SK-N-SH (cell line): ENCODE data around the gene RASEF. TPM values are rescaled to one million over a fixed set of nuclear protein-coding genes. Genes with fewer than 3 reads are reported as not detected.

Experiments
- CTCF ChIA-PET: fragments of 300-600, 350-600 bp; formaldehyde crosslinking; extraction: SDS; loops from one replicate; lab custom pipeline; 2021; lab: Yijun Ruan, JAX
- POLR2A ChIA-PET: fragments of 350-600 bp; sonication (Branson Sonifier 250); formaldehyde crosslinking; extraction: SDS; loops from one replicate; lab custom pipeline; 2020; ENCODE audit warnings: antibody characterized with exemption, inconsistent platforms; lab: Yijun Ruan, JAX
- DNase-seq: peaks from one replicate; pipeline ENCODE4 v3.0.0; 2012
- H2AFZ ChIP-seq: fragments of 200-600 bp; sonication (generic); 2 replicates; pipeline ENCODE4 v1.8.1; 2016; ENCODE audit warnings: antibody characterized with exemption, mild to moderate bottlenecking, low read depth
- H3F3A ChIP-seq: fragments of 200-600 bp; sonication (generic); replicated peaks from 2 replicates; pipeline ENCODE3; 2016; ENCODE audit warnings: antibody characterized with exemption, mild to moderate bottlenecking; ENCODE audit not compliant: insufficient read depth
- H3K27ac ChIP-seq, 2 experiments: fragments of 200-500 bp in 1 of 2; fragments of 200-600 bp in 1 of 2; sonication (Bioruptor generic) in 1 of 2; sonication (generic), shearing (Covaris generic) in 1 of 2; 2 replicates each; pipeline versions ENCODE4 v1.5.1 to v1.6.1; 2014 to 2016; ENCODE audit warnings: low read depth in 2 of 2, inconsistent platforms in 1 of 2, low read length in 1 of 2, mild to moderate bottlenecking in 1 of 2, mixed read lengths in 1 of 2
- H3K27me3 ChIP-seq: fragments of 200-600 bp; sonication (generic), shearing (Covaris generic); 2 replicates; pipeline ENCODE4 v1.6.1; 2016; ENCODE audit warnings: mixed run types; ENCODE audit not compliant: insufficient read depth
- H3K36me3 ChIP-seq, 2 experiments: fragments of 200-500 bp in 1 of 2; fragments of 200-600 bp in 1 of 2; sonication (Bioruptor generic) in 1 of 2; sonication (generic) in 1 of 2; replicated peaks in 1 of 2; 2 replicates each; pipeline versions ENCODE3 to v1.5.1; 2014 to 2016; ENCODE audit warnings: low read length in 1 of 2, mild to moderate bottlenecking in 1 of 2; ENCODE audit not compliant: insufficient read depth in 2 of 2, control insufficient read depth in 1 of 2
- H3K4me1 ChIP-seq, 2 experiments: fragments of 200-500 bp in 1 of 2; fragments of 200-600 bp in 1 of 2; sonication (Bioruptor generic) in 1 of 2; sonication (generic), shearing (Covaris generic) in 1 of 2; 2 replicates each; pipeline versions ENCODE4 v1.5.1 to v1.6.1; 2014 to 2016; ENCODE audit warnings: low read depth in 1 of 2, low read length in 1 of 2, mixed run types in 1 of 2; ENCODE audit not compliant: insufficient read depth in 2 of 2, control insufficient read depth in 1 of 2
- H3K4me2 ChIP-seq: fragments of 200-600 bp; sonication (generic), shearing (Covaris generic); 2 replicates; pipeline ENCODE4 v1.6.1; 2017; ENCODE audit warnings: mixed run types
- H3K4me3 ChIP-seq, 2 experiments: fragments of 200-500 bp in 1 of 2; fragments of 200-600 bp in 1 of 2; sonication (Bioruptor generic) in 1 of 2; sonication (generic), shearing (Covaris generic) in 1 of 2; 2 replicates each; pipeline versions ENCODE4 v1.5.1 to v1.8.1; 2014 to 2016; ENCODE audit warnings: low read depth in 2 of 2, inconsistent platforms in 1 of 2, low read length in 1 of 2, mild to moderate bottlenecking in 1 of 2, mixed read lengths in 1 of 2, moderate library complexity in 1 of 2
- H3K79me2 ChIP-seq: fragments of 200-600 bp; sonication (generic); 2 replicates; pipeline ENCODE4 v1.8.1; 2017; ENCODE audit warnings: mild to moderate bottlenecking; ENCODE audit not compliant: insufficient read depth
- H3K9ac ChIP-seq: fragments of 200-600 bp; sonication (generic); 2 replicates; pipeline ENCODE4 v1.6.1; 2017; ENCODE audit warnings: mixed run types
- H3K9me2 ChIP-seq: fragments of 200-600 bp; sonication (generic); 2 replicates; pipeline ENCODE4 v1.6.1; 2017; ENCODE audit warnings: mixed run types
- H3K9me3 ChIP-seq: fragments of 200-600 bp; sonication (generic); 2 replicates; pipeline ENCODE4 v1.6.1; 2017; ENCODE audit warnings: mixed run types, mild to moderate bottlenecking, moderate library complexity
- H4K20me1 ChIP-seq: fragments of 200-600 bp; sonication (generic); 2 replicates; pipeline ENCODE4 v1.6.1; 2017; ENCODE audit warnings: mild to moderate bottlenecking, mixed run types; ENCODE audit not compliant: insufficient read depth
- EP300 ChIP-seq, 2 experiments: IDR thresholded peaks; 2 replicates each; pipeline versions ENCODE4 v1.4.0 to v1.6.1; 2012; ENCODE audit warnings: borderline replicate concordance in 1 of 2, low read depth in 1 of 2, low read length in 1 of 2
- FOSL2 ChIP-seq: IDR thresholded peaks from 2 replicates; pipeline ENCODE4 v1.4.0; 2012; ENCODE audit warnings: low read depth, mild to moderate bottlenecking, moderate library complexity, borderline replicate concordance
- FOXJ3 ChIP-seq: sonication (generic); formaldehyde crosslinking; IDR thresholded peaks from 2 replicates; pipeline ENCODE4 v1.5.1; 2020; ENCODE audit warnings: mild to moderate bottlenecking, missing genetic modification reagents
- GATA2 ChIP-seq: sonication (generic); formaldehyde crosslinking; IDR thresholded peaks from 2 replicates; pipeline ENCODE4 v1.5.0; 2020; ENCODE audit warnings: mild to moderate bottlenecking, missing genetic modification reagents
- NRF1 ChIP-seq: IDR thresholded peaks from 2 replicates; pipeline ENCODE4 v1.6.1; 2012; ENCODE audit warnings: low read depth, mild to moderate bottlenecking, low read length
- POLR2AphosphoS5 ChIP-seq: IDR thresholded peaks from 2 replicates; pipeline ENCODE4 v1.6.1; 2012; ENCODE audit warnings: low read depth, low read length
- RCOR1 ChIP-seq: fragments of 150-350 bp; IDR thresholded peaks from 2 replicates; pipeline ENCODE4 v1.6.1; 2017; ENCODE audit warnings: antibody characterized with exemption, low read length
- TAF1 ChIP-seq: IDR thresholded peaks from 2 replicates; pipeline ENCODE4 v1.6.1; 2012; ENCODE audit warnings: low read depth, mild to moderate bottlenecking, low read length, moderate library complexity, borderline replicate concordance
- WGBS: methylation state at CpG from one replicate; pipeline ENCODE4 v1.1.6; 2017; ENCODE audit warnings: low lambda C conversion rate; 5-methylcytosine and 5-hydroxymethylcytosine counted together
- polyA plus RNA-seq, 3 experiments: library from polyadenylated mRNA; depleted of rRNA; stranded (reverse); fragments of >200 nt; gene quantifications; 2 replicates each; pipeline ENCODE4 v1.2.3, GENCODE V29; 2012
- TF ChIP-seq, protein P1 (sequence below): IDR thresholded peaks from 2 replicates; pipeline ENCODE4 v1.4.0; 2012; ENCODE audit warnings: low read depth, borderline replicate concordance
- TF ChIP-seq, protein P2 (sequence below): fragments of 150-350 bp; IDR thresholded peaks from 2 replicates; pipeline ENCODE4 v1.6.1; 2016; ENCODE audit warnings: mild to moderate bottlenecking, low read depth, low read length
- TF ChIP-seq, protein P3 (sequence below): IDR thresholded peaks from 2 replicates; pipeline ENCODE4 v1.4.0; 2012; ENCODE audit warnings: low read depth, borderline replicate concordance
- TF ChIP-seq, protein P4 (sequence below): fragments of 150-350 bp; IDR thresholded peaks from 2 replicates; pipeline ENCODE4 v1.6.1; 2017; ENCODE audit warnings: antibody characterized with exemption, low read length, low read depth, borderline replicate concordance
- TF ChIP-seq, protein P5 (sequence below): IDR thresholded peaks from 2 replicates; pipeline ENCODE4 v1.4.0; 2012; ENCODE audit warnings: low read depth

RASEF gene
- polyA plus RNA-seq, 1 of the 3 experiments (the other 2 are of a cell fraction): not detected

DNA sequence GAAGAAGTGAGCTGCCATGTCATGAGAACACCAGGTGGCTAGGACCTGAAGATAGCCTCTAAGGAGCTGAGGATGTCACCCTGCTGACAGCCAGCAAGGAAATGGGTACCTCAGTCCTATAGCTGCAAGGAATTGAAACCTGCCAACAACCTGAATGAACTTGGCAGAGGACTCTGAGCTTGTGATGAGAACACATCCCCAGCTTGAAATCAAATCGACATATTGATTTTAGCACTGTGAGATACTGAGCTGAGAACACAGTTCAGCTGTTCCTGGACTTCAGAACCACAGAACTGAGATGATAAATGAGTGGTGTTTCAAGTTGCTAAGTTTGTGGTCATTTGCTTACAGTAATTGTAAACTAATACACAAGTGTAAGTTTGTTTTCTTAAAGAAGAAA is 5.5 kb upstream of the RASEF start:
- CTCF ChIA-PET: interaction anchor here (0.6 kb wide), 1 partner anchor 9 kb away, joined by 3 read pairs; no protein-coding TSS in a partner anchor
- Histone ChIP-seq H3K79me2 (no peaks in the 10 kb centered on the region), H3K4me1 (no peaks in the 10 kb centered on the region), H3K9ac (no peak overlapping the region), H4K20me1 (no peaks in the 10 kb centered on the region), H3F3A (no peaks in the 10 kb centered on the region), H3K4me3 (no peak overlapping the region), H3K9me3 (no peaks in the 10 kb centered on the region), H3K27me3 (no peaks in the 10 kb centered on the region)
- no peak for DNase-seq
- 57% methylated on average over 1 of the region's 1 CpG for WGBS
- TF ChIP-seq EP300 (IDR thresholded peaks at IDR 0.05; ENCODE audit: borderline replicate concordance in 1 of 2, low read depth in 1 of 2, low read length in 1 of 2): no peak
- no peak for TF ChIP-seq RCOR1
- TF ChIP-seq, protein P1, sequence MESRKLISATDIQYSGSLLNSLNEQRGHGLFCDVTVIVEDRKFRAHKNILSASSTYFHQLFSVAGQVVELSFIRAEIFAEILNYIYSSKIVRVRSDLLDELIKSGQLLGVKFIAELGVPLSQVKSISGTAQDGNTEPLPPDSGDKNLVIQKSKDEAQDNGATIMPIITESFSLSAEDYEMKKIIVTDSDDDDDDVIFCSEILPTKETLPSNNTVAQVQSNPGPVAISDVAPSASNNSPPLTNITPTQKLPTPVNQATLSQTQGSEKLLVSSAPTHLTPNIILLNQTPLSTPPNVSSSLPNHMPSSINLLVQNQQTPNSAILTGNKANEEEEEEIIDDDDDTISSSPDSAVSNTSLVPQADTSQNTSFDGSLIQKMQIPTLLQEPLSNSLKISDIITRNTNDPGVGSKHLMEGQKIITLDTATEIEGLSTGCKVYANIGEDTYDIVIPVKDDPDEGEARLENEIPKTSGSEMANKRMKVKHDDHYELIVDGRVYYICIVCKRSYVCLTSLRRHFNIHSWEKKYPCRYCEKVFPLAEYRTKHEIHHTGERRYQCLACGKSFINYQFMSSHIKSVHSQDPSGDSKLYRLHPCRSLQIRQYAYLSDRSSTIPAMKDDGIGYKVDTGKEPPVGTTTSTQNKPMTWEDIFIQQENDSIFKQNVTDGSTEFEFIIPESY: no peak
- TF ChIP-seq, protein P2, sequence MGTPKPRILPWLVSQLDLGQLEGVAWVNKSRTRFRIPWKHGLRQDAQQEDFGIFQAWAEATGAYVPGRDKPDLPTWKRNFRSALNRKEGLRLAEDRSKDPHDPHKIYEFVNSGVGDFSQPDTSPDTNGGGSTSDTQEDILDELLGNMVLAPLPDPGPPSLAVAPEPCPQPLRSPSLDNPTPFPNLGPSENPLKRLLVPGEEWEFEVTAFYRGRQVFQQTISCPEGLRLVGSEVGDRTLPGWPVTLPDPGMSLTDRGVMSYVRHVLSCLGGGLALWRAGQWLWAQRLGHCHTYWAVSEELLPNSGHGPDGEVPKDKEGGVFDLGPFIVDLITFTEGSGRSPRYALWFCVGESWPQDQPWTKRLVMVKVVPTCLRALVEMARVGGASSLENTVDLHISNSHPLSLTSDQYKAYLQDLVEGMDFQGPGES: no peak
- TF ChIP-seq, all 33 proteins: peak for 0
- POLR2A ChIA-PET: interaction anchor here (0.5 kb wide), 1 partner anchor 852 kb away, joined by 3 read pairs; no protein-coding TSS in a partner anchor
- Histone ChIP-seq H3K27ac (no peak overlapping the region), H3K36me3 (no peaks in the 10 kb centered on the region), H3K4me2 (no peak overlapping the region), H3K9me2 (no peaks in the 10 kb centered on the region), H2AFZ (no peak overlapping the region)

DNA sequence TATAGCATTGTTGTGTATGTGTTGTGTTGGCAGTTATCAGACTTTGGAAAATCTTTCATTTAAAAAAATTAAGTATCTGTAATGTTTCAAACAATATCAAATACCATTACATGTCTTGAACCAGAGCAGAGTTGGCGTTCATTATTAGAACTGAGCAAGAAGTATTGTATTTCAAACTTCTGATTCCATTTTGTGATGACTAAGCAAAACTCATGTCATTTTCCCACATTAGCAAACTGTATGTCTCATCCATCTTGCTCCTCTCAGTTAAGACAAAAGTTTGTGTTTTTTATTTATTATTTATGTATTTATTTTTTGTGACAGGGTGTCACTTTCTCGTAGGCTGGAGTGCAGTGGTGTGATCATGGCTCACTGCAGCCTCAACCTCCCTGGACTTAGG is 4.6 kb upstream of the RASEF start:
- TF ChIP-seq, protein P3, sequence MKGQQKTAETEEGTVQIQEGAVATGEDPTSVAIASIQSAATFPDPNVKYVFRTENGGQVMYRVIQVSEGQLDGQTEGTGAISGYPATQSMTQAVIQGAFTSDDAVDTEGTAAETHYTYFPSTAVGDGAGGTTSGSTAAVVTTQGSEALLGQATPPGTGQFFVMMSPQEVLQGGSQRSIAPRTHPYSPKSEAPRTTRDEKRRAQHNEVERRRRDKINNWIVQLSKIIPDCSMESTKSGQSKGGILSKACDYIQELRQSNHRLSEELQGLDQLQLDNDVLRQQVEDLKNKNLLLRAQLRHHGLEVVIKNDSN: no peak
- TF ChIP-seq GATA2 (no peak), NRF1 (no peak), TAF1 (no peak), POLR2AphosphoS5 (no peak), FOXJ3 (CRISPR knock-in tag) (no peak), FOSL2 (no peak)
- TF ChIP-seq, protein P4, sequence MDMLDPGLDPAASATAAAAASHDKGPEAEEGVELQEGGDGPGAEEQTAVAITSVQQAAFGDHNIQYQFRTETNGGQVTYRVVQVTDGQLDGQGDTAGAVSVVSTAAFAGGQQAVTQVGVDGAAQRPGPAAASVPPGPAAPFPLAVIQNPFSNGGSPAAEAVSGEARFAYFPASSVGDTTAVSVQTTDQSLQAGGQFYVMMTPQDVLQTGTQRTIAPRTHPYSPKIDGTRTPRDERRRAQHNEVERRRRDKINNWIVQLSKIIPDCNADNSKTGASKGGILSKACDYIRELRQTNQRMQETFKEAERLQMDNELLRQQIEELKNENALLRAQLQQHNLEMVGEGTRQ: no peak
- TF ChIP-seq, protein P5, sequence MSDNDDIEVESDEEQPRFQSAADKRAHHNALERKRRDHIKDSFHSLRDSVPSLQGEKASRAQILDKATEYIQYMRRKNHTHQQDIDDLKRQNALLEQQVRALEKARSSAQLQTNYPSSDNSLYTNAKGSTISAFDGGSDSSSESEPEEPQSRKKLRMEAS: no peak
- Histone ChIP-seq H3K27me3 (peaks cover 6% of the 10 kb centered on the region; the same call in 1 of the 2 replicates), H3K36me3 (no peaks in the 10 kb centered on the region), H3K4me3 (no peak overlapping the region), H3F3A (no peaks in the 10 kb centered on the region), H4K20me1 (no peaks in the 10 kb centered on the region), H3K4me2 (no peak overlapping the region), H2AFZ (no peak overlapping the region), H3K79me2 (no peaks in the 10 kb centered on the region), H3K9me2 (no peaks in the 10 kb centered on the region), H3K4me1 (no peaks in the 10 kb centered on the region; a peak in 1 of 4 replicates), H3K9ac (no peak overlapping the region), H3K9me3 (no peaks in the 10 kb centered on the region), H3K27ac (no peak overlapping the region)
- ChIA-PET POLR2A (no interaction called here), CTCF (no interaction called here)
- DNase-seq: no peak
- 57% methylated on average over 2 of the region's 2 CpGs for WGBS
